A673 (cell line): ENCODE measurements around the gene IGFBP3.

Source experiments
- CTCF ChIP-seq: fragments of 300-800, 200-600 bp; sonication (generic); conservative IDR thresholded peaks from 2 replicates; pipeline ENCODE4 v1.5.1; 2017; ENCODE audit warnings: low read depth, mild to moderate bottlenecking, antibody characterized with exemption, low read length, moderate library complexity, mixed read lengths
- EZH2 ChIP-seq: fragments of 200-600 bp; sonication (generic); IDR thresholded peaks from 2 replicates; pipeline ENCODE4 v1.6.1; 2017; ENCODE audit warnings: borderline replicate concordance, low read depth, mild to moderate bottlenecking, mixed read lengths, antibody characterized with exemption, low read length; ENCODE audit not compliant: poor library complexity, severe bottlenecking

GRCh38 chr7:45867471-45867870, 53.6 kb downstream of the IGFBP3 start:
- TF ChIP-seq EZH2: no peak
- no peak for TF ChIP-seq CTCF
